BE2C (cell line): ENCODE measurements around the gene LDLRAD2.
"Not testable (repeated sequence)": the region's sequence is repeated elsewhere in the genome, so short reads cannot be mapped to it uniquely, and the experiment has no call there.

Experiments
- DNase-seq: peaks from one replicate; pipeline ENCODE4 v3.0.0-alpha.2; 2020
- H3K27me3 ChIP-seq: fragments of 250-450 bp; sonication (Bioruptor Pico); 2 replicates; pipeline ENCODE4 v1.5.1; 2020; ENCODE audit warnings: mild to moderate bottlenecking
- H3K36me3 ChIP-seq: fragments of 250-450 bp; sonication (Bioruptor Pico); 2 replicates; pipeline ENCODE4 v1.5.1; 2020; ENCODE audit warnings: mild to moderate bottlenecking
- H3K4me1 ChIP-seq: fragments of 250-450 bp; sonication (Bioruptor Pico); 2 replicates; pipeline ENCODE4 v1.5.1; 2020
- H3K4me3 ChIP-seq: 2 replicates; pipeline ENCODE4 v1.5.1; 2011; ENCODE audit warnings: low read depth, low read length
- H3K9me3 ChIP-seq: fragments of 250-450 bp; sonication (Bioruptor Pico); 2 replicates; pipeline ENCODE4 v1.5.1; 2020
- CTCF ChIP-seq: IDR thresholded peaks from 2 replicates; pipeline ENCODE4 v1.5.1; 2012; ENCODE audit warnings: mild to moderate bottlenecking, low read depth, low read length

LDLRAD2 gene

GRCh38 chr1:21783679-21784603, 28.1 kb upstream of the LDLRAD2 start:
- Histone ChIP-seq H3K27me3 (no peaks in the 10 kb centered on the region), H3K4me1 (no peaks in the 10 kb centered on the region), H3K36me3 (no peaks in the 10 kb centered on the region), H3K9me3 (no peaks in the 10 kb centered on the region), H3K4me3 (peak overlapping the region; percentile 91)
- no peak for DNase-seq
- no peak for TF ChIP-seq CTCF

- not testable (repeated sequence) for H3K4me3 ChIP-seq, H3K36me3 ChIP-seq, DNase-seq, H3K27me3 ChIP-seq, H3K9me3 ChIP-seq, H3K4me1 ChIP-seq
Measured at GRCh38 chr1:21785764-21786163, 26.3 kb upstream of the LDLRAD2 start.

- no peaks in the 10 kb centered on the region for H3K9me3 ChIP-seq
- no peak for DNase-seq
- H3K4me1 ChIP-seq, result no peaks in the 10 kb centered on the region
- no peak overlapping the region for H3K4me3 ChIP-seq
- TF ChIP-seq CTCF, result no peak
- no peaks in the 10 kb centered on the region for H3K27me3 ChIP-seq
- H3K36me3 ChIP-seq, result no peaks in the 10 kb centered on the region
Measured at GRCh38 chr1:21786640-21787039, 25.4 kb upstream of the LDLRAD2 start.

- H3K9me3 ChIP-seq, result no peaks in the 10 kb centered on the region
- TF ChIP-seq CTCF, result no peak
- no peaks in the 10 kb centered on the region for H3K4me1 ChIP-seq
- no peak for DNase-seq
- H3K4me3 ChIP-seq, result no peak overlapping the region
- H3K36me3 ChIP-seq, result no peaks in the 10 kb centered on the region
- H3K27me3 ChIP-seq, result no peaks in the 10 kb centered on the region
Measured at GRCh38 chr1:21793104-21793503, 19.0 kb upstream of the LDLRAD2 start.

- no peak for DNase-seq
- no peak for TF ChIP-seq CTCF
- H3K9me3 ChIP-seq, result no peaks in the 10 kb centered on the region
- no peak overlapping the region for H3K4me3 ChIP-seq
- H3K36me3 ChIP-seq, result no peaks in the 10 kb centered on the region
- no peaks in the 10 kb centered on the region for H3K27me3 ChIP-seq
- H3K4me1 ChIP-seq, result no peaks in the 10 kb centered on the region
Measured at GRCh38 chr1:21794656-21795055, 17.4 kb upstream of the LDLRAD2 start.

GRCh38 chr1:21795075-21795474, 17.0 kb upstream of the LDLRAD2 start:
- DNase-seq, result no peak
- H3K4me3 ChIP-seq, result no peak overlapping the region

More at GRCh38 chr1:21795075-21795474, 17.0 kb upstream of the LDLRAD2 start:
- no peaks in the 10 kb centered on the region for H3K36me3 ChIP-seq
- no peaks in the 10 kb centered on the region for H3K27me3 ChIP-seq
- no peaks in the 10 kb centered on the region for H3K9me3 ChIP-seq
- TF ChIP-seq CTCF, result no peak
- H3K4me1 ChIP-seq, result no peaks in the 10 kb centered on the region
